Bronchial epithelial cell (primary cell): ENCODE results near the gene PCYOX1L. TPM values are rescaled to one million over a fixed set of nuclear protein-coding genes. Genes with fewer than 3 reads are reported as not detected.
A peak's percentile ranks its signal among the peaks of the same experiment; 100 is the strongest.

Source experiments
- DNase-seq: peaks from one replicate; pipeline ENCODE4 v3.0.0-alpha.2; 2010; ENCODE audit warnings: low read depth
- FAIRE-seq: peaks from 2 replicates; lab custom pipeline; 2011; peaks lifted over from hg19 to GRCh38; lab: Jason Lieb, UNC
- H3K27me3 ChIP-seq: 2 replicates; pipeline ENCODE4 v1.5.1; 2011; ENCODE audit warnings: low read length; ENCODE audit not compliant: control insufficient read depth, insufficient read depth
- H3K36me3 ChIP-seq: 2 replicates; pipeline ENCODE4 v1.5.1; 2011; ENCODE audit warnings: low read length; ENCODE audit not compliant: control insufficient read depth, insufficient read depth
- H3K4me3 ChIP-seq: 2 replicates; pipeline ENCODE4 v1.5.1; 2011; ENCODE audit warnings: mild to moderate bottlenecking, low read depth, low read length, control low read depth
- total RNA-seq: library from RNA; depleted of rRNA; stranded (reverse); fragments of >200 nt; gene quantifications from 2 replicates; pipeline ENCODE4 v1.2.1, GENCODE V29; 2014
- TF ChIP-seq, protein P1 (sequence below): IDR thresholded peaks from 2 replicates; pipeline ENCODE4 v1.5.1; 2011; ENCODE audit warnings: mild to moderate bottlenecking, moderate library complexity, low read length, control low read depth, inconsistent platforms; ENCODE audit not compliant: insufficient read depth, severe bottlenecking

The PCYOX1L gene
- total RNA-seq, 1 donor from 2014 or later: 4.2 TPM

- Histone ChIP-seq H3K27me3 (no peaks in the 10 kb centered on the region), H3K36me3 (no peaks in the 10 kb centered on the region), H3K4me3 (no peak overlapping the region)
- TF ChIP-seq, protein P1, sequence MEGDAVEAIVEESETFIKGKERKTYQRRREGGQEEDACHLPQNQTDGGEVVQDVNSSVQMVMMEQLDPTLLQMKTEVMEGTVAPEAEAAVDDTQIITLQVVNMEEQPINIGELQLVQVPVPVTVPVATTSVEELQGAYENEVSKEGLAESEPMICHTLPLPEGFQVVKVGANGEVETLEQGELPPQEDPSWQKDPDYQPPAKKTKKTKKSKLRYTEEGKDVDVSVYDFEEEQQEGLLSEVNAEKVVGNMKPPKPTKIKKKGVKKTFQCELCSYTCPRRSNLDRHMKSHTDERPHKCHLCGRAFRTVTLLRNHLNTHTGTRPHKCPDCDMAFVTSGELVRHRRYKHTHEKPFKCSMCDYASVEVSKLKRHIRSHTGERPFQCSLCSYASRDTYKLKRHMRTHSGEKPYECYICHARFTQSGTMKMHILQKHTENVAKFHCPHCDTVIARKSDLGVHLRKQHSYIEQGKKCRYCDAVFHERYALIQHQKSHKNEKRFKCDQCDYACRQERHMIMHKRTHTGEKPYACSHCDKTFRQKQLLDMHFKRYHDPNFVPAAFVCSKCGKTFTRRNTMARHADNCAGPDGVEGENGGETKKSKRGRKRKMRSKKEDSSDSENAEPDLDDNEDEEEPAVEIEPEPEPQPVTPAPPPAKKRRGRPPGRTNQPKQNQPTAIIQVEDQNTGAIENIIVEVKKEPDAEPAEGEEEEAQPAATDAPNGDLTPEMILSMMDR: no peak
- FAIRE-seq (no peak), DNase-seq (no peak)
These were observed 29.7 kb upstream of the PCYOX1L start for GRCh38 chr5:149328177-149328576.

- Histone ChIP-seq H3K27me3 (no peaks in the 10 kb centered on the region), H3K36me3 (peaks cover 1% of the 10 kb centered on the region), H3K4me3 (no peak overlapping the region)
- TF ChIP-seq, protein P1: no peak
- DNase-seq: peak; percentile 74
- FAIRE-seq: no peak
These were observed 24.0 kb upstream of the PCYOX1L start for GRCh38 chr5:149333711-149334443.

DNA sequence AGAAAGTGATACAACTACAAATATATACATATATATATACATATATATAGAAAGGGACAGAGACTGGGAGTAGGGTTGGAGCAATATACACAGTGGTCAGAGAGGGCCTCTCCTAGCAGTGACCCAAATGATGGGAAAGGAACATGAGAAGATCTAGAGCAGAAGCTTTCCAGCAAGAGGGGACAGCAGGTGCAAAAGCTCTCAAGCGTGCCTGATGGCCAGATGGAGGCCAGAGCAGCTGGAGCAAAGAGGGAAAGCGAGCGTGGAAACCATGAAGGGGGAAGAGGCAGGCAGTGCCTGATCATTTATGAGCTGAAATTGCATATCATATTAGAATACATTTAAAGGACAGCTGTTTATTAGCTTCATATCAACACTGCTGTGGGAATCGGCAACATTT lies 20.1 kb upstream of the PCYOX1L start:
- peaks cover 1% of the 10 kb centered on the region for H3K36me3 ChIP-seq
- no peak overlapping the region for H3K4me3 ChIP-seq
- FAIRE-seq (no peak), DNase-seq (no peak)
- TF ChIP-seq, protein P1: no peak
- no peaks in the 10 kb centered on the region for H3K27me3 ChIP-seq

DNA sequence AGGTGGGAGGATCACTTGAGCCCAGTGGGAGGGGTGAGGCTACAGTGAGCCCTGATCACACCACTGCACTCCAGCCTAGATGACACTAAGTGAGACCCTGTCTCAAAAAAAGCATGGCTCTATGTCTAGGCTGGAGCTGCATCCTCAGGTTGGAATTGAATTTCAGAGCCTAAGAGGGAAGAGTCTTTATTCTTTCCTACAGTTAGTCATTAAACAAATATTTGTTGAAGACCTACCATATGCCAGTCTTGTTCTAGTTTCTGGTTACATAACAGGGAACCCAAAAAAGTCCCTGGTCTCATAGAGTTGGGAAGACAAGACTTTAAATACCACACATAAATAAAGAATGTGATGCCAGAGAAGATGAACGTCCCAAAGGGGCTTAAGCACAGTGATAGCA lies 19.5 kb upstream of the PCYOX1L start:
- peak; percentile 49 for DNase-seq
- no peak for FAIRE-seq
- Histone ChIP-seq H3K4me3 (no peak overlapping the region), H3K27me3 (no peaks in the 10 kb centered on the region), H3K36me3 (peaks cover 1% of the 10 kb centered on the region)
- TF ChIP-seq, protein P1: no peak

GRCh38 chr5:149340920-149341319 lies 16.9 kb upstream of the PCYOX1L start:
- no peaks in the 10 kb centered on the region for H3K27me3 ChIP-seq
- FAIRE-seq: no peak

More at GRCh38 chr5:149340920-149341319, 16.9 kb upstream of the PCYOX1L start:
- no peak for DNase-seq
- Histone ChIP-seq H3K4me3 (no peak overlapping the region), H3K36me3 (no peaks in the 10 kb centered on the region)
- TF ChIP-seq, protein P1: no peak
